ENCODE data around the gene KRTAP4-8.
"Not testable (repeated sequence)": the region's sequence is repeated elsewhere in the genome, so short reads cannot be mapped to it uniquely, and the experiment has no call there.

KRTAP4-8 gene

DNA sequence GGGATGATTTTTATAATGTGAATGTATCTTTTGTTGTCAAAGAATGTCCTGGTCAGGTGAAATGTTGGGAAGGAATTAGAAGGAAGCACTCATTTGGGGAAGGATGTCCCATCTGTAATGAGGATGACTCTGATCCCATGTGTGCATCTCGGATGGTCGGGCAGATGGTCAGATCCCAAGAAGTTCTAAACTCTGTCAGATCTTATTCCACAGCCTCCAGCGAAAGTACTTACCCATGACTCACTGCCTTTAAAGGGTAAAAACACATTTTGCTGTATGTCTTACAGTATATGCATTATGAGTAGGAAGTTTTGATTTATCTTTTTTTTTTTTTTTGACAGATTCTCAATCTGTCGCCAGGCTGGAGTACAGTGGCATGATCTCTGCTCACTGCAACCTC, 20.8 kb upstream of the KRTAP4-8 start:
- TF ChIP-seq POLR2A (IDR thresholded peaks at IDR 0.05; ENCODE audit: low read length) (no peak), GATA1 (IDR thresholded peaks at IDR 0.05; ENCODE audit: low read depth, low read length) (no peak)
- DNase-seq: no peak

DNA sequence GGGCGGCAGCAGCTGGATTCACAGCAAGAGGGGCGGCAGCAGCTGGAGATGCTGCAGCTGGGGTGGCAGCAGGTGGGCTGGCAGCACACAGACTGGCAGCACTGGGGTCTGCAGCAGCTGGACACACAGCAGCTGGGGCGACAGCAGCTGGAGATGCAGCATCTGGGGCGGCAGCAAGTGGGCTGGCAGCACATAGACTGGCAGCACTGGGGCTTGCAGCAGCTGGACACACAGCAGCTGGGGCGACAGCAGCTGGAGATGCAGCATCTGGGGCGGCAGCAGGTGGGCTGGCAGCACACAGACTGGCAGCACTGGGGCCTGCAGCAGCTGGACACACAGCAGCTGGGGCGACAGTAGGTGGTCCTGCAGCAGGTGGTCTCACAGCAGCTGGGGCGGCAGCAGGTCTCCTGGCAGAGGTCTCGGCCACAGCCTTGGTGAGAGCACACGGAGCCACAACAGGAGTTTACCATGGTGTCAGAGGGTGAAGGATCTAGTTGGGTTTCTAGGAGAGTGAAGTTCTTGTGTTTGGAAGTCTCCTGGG, 20.0 kb upstream of the KRTAP4-8 start, which contains the start of gene KRTAP4-11:
Gene KRTAP4-11, minus strand, starts transcription at position 528 of the 541 bp plus-strand sequence. Its CDS starts 58 bp downstream, at position 470.
- not testable (repeated sequence) for DNase-seq

DNA sequence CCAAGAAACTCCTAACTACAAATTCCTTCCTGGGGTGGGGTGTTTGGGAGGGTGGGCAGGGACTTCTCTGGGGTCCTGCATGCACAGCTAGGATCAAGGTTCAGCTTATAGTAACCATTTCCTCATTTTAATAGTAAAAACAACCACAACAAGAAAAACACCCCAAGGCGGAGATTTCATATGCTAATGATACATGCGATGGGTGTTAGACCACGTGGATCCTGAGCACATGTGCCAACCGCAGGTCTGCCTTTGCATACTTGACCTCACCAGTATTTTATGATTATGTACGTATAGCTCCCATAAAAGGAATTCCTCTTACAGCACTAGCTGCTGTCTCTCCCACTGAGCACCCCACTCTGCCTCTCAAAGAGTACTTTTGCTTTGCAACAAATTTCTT, 18.4 kb upstream of the KRTAP4-8 start:
- DNase-seq: no peak
- no peak for TF ChIP-seq GATA1 (IDR thresholded peaks at IDR 0.05; ENCODE audit: low read depth, low read length)
- no peak for TF ChIP-seq POLR2A (IDR thresholded peaks at IDR 0.05; ENCODE audit: low read length)

DNA sequence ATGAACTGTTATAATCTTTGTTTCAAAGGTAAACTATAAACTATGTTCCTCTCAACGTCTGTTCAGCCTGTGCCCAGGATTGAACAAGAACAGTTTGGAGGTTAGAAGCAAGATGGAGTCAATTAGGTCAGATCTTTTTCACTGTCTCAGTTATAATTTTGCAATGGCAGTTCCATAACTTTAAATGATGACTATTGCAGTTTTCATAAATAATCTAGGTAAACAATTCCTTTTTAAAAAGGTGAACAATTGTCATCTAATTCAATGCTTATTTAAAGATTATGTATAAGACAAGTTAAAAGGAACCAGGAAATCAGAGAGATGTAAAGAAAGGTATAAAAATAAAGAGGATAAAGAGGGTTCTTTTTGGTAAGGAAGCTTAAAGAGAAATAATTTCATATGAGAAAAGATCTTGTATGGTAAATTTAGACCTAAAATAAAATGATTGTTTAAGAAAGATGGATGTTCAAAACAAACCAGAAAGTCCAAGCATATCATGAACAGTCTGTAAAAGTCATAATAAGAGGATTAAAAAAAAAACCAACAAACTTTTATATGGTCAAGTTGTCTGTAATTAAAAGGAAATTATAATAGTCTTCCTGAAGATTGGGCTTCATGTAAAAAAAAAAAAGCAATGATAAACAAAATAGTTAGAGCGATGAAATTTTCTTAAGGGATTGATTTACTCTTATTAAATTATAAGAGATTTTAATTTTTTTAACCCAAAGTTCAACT, 13.4 kb upstream of the KRTAP4-8 start:
- TF ChIP-seq GATA1 (IDR thresholded peaks at IDR 0.05; ENCODE audit: low read depth, low read length) (no peak), POLR2A (IDR thresholded peaks at IDR 0.05; ENCODE audit: low read length) (no peak)
- DNase-seq: no peak

DNA sequence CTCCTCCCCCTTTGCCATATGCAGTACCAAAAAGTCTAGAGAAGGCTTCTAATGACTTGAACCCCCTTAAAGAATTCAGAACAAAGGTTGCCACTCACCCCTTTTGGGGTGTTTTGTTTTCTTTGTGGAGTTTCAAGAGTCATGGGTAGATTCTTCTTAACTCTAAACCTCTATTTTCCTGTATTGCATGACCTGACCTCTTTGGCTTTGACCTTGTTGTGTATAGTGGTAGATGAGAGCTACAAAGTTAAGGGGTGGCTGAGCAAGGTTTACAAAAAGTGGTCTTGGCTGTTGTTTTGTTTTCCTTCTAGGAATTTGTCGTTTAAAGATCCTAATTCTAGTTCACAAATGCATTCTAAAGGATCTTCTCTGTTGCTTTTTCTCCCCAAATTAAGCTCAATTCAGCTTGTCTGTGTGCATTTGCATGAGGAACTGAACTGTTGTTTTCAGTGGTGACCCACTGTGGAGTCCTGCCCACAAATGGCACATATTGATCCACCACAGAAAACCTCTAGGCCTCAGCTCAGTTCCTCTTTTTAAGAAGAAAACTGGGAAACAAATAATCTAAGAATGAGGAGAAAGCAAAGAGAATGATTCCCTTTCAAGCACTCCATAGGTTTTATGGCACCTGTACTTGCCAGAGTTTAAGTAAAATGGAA, 10.9 kb upstream of the KRTAP4-8 start:
- not testable (repeated sequence) for DNase-seq

DNA sequence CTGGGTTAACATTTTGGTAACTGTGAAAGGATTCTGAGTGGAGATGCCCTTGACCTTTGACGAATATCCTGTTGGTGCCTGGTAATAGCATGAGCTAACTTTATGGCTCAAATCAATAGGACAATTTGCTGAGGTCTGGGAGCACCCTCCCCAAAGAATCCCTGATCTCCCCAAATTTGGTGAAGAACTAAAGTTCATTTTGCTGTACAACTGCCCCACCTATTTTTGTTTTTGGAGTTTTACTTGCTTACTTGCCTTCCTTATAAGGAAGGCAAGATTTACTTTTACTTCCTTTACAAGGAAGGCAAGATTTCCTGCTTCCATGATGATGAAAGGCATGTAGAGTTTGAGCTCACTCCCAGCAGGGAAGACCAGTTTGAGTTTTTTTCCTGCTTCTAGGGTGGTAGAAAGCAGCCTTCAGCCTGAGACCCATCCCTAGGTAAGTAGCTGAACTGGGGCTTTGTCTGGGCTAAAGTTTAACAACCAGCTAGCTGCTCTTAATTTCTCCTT, 10.1 kb upstream of the KRTAP4-8 start:
- TF ChIP-seq POLR2A (IDR thresholded peaks at IDR 0.05; ENCODE audit: low read length) (no peak), GATA1 (IDR thresholded peaks at IDR 0.05; ENCODE audit: low read depth, low read length) (no peak)

DNA sequence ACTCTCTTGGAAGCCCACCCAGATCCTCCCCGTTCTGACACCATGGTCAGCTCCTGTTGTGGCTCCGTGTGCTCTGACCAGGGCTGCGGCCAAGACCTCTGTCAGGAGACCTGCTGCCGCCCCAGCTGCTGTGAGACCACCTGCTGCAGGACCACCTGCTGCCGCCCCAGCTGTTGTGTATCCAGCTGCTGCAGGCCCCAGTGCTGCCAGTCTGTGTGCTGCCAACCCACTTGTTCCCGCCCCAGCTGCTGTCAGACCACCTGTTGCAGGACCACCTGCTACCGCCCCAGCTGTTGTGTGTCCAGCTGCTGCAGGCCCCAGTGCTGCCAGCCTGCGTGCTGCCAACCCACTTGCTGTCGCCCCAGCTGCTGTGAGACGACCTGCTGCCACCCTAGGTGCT, 7.4 kb upstream of the KRTAP4-8 start, which contains the start of gene KRTAP4-9:
Gene KRTAP4-9, plus strand, starts transcription at position 43 of the 400 bp plus-strand sequence. Its CDS starts 0 bp downstream, at position 43.
- not testable (repeated sequence) for DNase-seq

More for the DNA sequence above, 10.1 kb upstream of the KRTAP4-8 start:
- DNase-seq: no peak

DNA sequence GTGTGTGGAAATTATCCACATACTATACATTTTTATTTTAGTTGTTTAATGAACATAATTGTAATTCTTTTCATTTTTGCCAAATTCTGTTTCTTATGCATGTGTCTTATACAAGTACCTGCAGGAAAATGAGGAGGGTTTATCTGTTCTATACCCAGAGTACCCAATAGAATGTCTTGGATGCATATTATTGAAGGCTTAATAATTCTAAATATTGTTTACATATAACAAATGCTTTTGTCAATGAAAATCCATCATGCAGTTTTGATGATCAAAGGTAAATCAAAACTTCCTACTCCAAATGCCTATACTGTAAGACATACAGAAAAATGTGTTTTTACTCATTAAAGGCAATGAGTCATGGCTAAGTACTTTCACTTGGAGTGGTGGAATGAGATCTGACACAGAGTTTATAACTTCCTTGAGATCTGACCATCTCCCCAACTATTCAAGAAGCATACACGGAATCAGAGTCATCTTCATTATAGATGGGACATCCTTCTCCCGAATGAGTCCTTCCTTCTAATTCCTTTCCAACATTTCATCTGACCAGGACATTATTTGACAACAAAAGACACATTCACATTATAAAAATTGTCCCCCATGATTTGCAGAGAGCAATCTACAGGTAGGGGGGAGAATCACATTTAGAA, 6.6 kb upstream of the KRTAP4-8 start:
- DNase-seq: not testable (repeated sequence)

DNA sequence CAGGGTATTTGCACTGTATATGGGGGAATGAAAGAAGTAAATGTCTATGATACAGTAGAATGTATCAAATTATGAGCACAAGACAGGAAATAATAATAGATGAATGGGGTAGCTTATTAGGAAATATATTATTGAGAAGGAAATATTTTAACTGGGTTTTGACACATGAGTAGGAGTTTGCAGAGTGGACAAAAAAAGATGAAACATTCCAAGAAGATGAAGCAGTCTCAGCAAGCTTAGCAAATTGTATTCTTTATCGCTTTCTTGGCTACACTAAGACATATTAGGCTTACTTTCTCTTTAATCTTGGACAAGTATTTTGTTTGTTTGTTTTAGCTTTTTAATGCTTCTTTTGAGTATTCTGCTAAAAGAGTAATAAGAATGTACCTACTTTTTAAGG, 6.0 kb upstream of the KRTAP4-8 start:
- DNase-seq: no peak
- TF ChIP-seq POLR2A (IDR thresholded peaks at IDR 0.05; ENCODE audit: low read length) (no peak), GATA1 (IDR thresholded peaks at IDR 0.05; ENCODE audit: low read depth, low read length) (no peak)

DNA sequence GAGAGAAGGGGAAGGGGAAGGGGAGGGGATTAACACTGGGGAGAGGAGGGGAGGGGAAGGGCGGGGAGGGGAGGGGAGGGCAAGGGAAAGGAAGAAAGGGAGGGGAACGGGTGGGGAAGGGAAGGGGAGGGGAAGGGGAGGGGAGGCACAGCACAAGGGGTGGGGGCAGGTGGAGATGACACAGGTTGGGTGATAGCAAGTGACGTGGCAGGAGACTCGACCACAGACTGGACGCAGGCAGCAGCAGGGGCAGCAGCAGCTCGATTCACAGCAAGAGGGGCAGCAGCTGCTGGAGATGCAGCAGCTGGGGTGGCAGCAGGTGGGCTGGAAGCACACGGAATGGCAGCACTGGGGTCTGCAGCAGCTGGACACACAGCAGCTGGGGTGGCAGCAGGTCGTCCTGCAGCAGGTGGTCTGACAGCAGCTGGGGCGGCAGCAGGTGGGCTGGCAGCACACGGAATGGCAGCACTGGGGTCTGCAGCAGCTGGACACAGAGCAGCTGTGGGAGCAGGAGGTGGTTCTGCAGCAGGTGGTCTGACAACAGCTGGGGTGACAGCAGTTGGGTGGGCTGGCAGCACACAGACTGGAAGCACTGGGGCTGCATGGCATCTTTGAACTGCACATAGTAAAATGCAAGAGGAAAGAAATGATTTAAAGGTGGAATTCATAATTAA, 3.8 kb upstream of the KRTAP4-8 start, which contains the start of gene KRTAP4-16:
Gene KRTAP4-16, minus strand, starts transcription at position 624 of the 674 bp plus-strand sequence. Its CDS starts 0 bp downstream, at position 624.
- TF ChIP-seq GATA1 (IDR thresholded peaks at IDR 0.05; ENCODE audit: low read depth, low read length) (no peak), POLR2A (IDR thresholded peaks at IDR 0.05; ENCODE audit: low read length) (no peak)
- no peak for DNase-seq

DNA sequence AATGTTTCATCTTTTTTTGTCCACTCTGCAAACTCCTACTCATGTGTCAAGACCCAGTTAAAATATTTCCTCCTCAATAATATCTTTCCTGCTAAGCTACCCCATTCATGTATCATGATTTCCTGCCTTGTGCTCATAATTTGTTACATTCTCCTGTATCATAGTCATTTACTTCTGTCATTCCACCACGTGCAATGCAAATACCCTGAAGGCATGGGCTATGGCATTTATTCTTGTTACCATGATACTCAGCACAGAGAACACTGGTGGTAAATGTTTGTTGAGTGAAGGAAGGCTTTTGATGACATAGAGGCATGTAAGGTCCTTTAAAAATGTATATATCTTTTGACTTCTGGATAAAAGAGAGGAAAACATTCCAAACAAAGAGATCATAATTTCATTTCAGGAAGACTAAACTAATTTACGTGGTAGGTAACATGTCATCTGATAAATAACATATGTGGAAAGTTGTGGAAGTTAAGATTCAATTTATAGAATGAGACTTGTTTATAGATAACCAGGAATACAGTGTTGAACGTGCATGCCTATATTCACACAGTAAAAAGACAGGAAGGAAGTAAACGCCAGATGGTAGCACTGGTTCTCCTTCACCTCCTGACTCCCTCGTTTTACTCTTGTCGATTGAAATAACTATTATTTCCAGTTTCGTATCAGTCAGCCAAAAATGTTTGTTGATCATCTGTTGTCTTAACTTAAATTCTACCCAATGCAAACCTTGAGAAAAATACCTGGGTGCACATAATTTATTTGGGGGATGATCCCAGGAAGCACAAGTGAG, 1.9 kb upstream of the KRTAP4-8 start:
- not testable (repeated sequence) for DNase-seq

DNA sequence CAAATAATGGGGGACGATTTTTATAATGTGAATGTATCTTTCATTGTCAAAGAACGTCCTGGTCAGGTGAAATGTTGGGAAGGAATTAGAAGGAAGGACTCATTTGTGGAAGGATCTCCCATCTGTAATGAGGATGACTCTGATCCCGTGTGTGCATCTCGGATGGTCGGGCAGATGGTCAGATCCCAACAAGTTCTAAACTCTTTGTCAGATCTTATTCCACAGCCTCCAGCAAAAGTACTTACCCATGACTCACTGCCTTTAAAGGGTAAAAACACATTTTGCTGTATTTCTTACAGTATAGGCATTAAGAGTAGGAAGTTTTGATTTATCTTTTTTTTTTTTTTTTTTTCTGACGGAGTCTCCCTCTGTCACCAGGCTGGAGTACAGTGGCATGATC, 539 bp upstream of the KRTAP4-8 start:
- no peak for TF ChIP-seq POLR2A (IDR thresholded peaks at IDR 0.05; ENCODE audit: low read length)
- DNase-seq: no peak

DNA sequence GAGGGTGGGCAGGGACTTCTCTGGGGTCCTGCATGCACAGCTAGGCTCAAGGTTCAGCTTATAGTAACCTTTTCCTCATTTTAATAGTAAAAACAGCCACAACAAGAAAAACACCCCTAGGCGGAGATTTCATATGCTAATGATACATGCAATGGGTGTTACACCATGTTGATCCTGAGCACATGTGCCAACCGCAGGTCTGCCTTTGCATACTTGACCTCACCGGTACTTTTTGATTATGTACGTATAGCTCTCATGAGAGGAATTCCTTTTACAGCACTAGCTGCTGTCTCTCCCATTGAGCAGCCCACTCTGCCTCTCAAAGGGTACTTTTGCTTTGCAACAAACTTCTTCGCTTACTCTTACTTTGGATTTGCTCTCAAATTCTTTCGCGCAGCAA, 1.9 kb downstream of the KRTAP4-8 start:
- no peak for DNase-seq
- no peak for TF ChIP-seq GATA1 (IDR thresholded peaks at IDR 0.05; ENCODE audit: low read depth, low read length)
- TF ChIP-seq POLR2A (IDR thresholded peaks at IDR 0.05; ENCODE audit: low read length): no peak

DNA sequence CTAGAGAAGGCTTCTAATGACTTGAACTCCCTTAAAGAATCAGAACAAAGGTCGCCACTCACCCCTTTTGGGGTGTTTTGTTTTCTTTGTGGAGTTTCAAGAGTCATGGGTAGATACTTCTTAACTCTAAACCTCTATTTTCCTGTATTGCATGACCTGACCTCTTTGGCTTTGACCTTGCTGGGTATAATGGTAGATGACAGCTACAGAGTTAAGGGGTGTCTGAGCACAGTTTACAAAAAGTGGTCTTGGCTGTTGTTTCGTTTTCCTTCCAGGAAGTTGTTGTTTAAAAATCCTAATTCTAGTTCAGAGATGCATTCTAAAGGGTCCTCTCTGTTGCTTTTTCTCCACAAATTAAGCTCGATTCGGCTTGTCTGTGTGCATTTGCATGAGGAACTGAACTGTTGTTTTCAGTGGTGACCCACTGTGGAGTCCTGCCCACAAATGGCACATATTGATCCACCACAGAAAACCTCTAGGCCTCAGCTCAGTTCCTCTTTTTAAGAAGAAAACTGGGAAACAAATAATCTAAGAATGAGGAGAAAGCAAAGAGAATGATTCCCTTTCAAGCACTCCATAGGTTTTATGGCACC, 9.1 kb downstream of the KRTAP4-8 start:
- not testable (repeated sequence) for DNase-seq

DNA sequence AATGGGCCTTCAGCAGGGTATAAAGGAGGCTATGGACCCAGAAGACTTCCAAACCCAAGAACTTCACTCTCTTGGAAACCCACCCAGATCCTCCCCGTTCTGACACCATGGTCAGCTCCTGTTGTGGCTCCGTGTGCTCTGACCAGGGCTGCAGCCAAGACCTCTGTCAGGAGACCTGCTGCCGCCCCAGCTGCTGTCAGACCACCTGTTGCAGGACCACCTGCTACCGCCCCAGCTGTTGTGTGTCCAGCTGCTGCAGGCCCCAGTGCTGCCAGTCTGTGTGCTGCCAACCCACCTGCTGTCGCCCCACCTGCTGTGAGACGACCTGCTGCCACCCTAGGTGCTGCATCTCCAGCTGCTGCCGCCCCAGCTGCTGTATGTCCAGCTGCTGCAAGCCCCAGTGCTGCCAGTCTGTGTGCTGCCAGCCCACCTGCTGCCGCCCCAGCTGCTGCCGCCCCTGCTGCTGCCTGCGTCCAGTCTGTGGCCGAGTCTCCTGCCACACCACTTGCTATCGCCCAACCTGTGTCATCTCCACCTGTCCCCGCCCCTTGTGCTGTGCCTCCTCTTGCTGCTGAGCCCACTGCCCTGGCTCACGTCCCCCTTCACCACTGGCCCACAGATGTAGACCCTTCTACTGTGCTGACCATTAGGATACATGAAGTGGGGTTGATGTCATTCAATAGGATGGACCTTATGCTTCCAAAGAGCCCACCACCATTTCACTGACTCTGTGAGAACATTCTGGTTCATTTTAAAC, 13.7 kb downstream of the KRTAP4-8 start, which contains the start of gene KRTAP4-7:
Gene KRTAP4-7, plus strand, starts transcription at position 51 of the 757 bp plus-strand sequence. Its CDS starts 57 bp downstream, at position 108.
- not testable (repeated sequence) for DNase-seq

DNA sequence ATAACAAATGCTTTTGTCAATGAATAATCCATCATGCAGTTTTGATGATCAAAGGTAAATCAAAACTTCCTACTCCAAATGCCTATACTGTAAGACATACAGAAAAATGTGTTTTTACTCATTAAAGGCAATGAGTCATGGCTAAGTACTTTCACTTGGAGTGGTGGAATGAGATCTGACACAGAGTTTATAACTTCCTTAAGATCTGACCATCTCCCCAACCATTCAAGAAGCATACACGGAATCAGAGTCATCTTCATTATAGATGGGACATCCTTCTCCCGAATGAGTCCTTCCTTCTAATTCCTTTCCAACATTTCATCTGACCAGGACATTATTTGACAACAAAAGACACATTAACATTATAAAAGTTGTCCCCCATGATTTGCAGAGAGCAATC, 14.5 kb downstream of the KRTAP4-8 start:
- DNase-seq: not testable (repeated sequence)

Data from erythroblast (primary cell).